Stimulated activated CD4-positive, alpha-beta T cell treated with anti-CD3 and anti-CD28 coated beads, Interleukin-2, amount 100 ng/mL, for 48 hours (primary cell): Measurements from ENCODE around the gene LENEP.

Experiments used
- DNase-seq, 2 donors: peaks; one replicate each; pipeline ENCODE4 v3.0.0-alpha.2; 2020

The LENEP gene

DNA sequence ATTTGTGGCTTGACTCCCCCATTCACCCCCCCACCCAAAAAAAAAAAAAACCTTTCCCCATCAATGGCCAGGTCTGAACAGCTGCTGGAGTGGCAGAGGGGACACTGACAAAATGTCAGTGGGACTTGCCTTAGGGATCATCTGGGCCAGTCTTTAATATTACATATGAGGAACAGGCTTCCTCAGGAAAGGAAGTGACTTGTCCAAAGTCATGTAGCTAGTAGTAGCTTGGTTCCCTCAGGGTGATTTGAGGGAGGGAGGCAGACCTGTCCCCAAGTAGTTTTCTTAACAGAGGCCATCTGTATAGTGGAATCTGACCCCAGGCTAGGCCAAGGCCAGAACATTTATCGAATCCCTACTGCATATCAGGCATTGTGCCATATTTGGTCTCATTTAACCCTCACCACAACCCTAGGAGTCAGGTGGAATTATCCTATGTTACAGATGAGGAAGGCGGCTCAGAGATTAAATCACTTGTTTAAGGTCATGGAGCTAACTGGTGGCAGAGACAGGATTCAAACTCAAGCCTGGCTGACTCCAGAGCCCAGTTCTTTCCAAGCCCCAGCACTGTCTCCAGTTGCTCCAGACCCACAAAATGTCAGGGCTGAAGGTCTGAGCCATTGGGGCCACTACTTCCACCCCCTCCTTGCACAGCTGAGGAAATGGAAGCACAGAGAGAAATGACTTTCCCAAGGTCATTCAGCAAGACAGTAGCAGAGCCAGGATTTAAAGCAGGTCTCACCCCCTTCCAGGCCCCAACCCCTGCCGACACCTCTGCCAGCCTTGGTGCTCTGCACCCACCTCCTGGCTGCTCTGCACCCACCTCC lies 19.6 kb downstream of the LENEP start:
- no peak for DNase-seq

- no peak for DNase-seq
Measured at GRCh38 chr1:155013632-155014031, 20.2 kb downstream of the LENEP start.

DNA sequence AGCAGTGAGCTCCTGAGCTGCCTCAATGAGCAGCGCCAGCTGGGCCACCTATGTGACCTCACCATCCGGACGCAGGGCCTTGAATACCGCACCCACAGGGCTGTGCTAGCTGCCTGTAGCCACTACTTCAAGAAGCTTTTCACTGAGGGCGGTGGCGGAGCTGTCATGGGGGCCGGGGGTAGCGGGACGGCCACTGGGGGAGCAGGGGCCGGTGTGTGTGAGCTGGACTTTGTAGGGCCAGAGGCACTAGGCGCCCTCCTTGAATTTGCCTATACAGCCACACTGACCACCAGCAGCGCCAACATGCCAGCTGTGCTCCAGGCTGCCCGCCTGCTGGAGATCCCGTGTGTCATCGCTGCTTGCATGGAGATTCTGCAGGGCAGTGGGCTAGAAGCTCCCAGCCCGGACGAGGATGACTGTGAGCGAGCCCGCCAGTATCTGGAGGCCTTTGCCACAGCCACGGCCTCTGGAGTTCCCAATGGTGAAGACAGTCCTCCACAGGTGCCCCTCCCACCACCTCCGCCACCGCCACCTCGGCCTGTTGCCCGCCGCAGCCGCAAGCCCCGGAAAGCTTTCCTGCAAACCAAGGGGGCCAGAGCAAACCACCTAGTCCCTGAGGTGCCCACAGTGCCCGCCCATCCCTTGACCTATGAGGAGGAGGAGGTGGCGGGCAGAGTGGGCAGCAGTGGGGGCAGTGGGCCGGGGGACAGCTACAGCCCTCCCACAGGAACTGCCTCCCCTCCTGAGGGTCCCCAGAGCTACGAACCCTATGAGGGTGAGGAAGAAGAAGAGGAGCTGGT lies 21.5 kb downstream of the LENEP start:
- no peak for DNase-seq

- DNase-seq: no peak
Measured at GRCh38 chr1:155015527-155016230, 22.3 kb downstream of the LENEP start.

GRCh38 chr1:155016231-155016831 lies 22.9 kb downstream of the LENEP start:
- DNase-seq: no peak

DNA sequence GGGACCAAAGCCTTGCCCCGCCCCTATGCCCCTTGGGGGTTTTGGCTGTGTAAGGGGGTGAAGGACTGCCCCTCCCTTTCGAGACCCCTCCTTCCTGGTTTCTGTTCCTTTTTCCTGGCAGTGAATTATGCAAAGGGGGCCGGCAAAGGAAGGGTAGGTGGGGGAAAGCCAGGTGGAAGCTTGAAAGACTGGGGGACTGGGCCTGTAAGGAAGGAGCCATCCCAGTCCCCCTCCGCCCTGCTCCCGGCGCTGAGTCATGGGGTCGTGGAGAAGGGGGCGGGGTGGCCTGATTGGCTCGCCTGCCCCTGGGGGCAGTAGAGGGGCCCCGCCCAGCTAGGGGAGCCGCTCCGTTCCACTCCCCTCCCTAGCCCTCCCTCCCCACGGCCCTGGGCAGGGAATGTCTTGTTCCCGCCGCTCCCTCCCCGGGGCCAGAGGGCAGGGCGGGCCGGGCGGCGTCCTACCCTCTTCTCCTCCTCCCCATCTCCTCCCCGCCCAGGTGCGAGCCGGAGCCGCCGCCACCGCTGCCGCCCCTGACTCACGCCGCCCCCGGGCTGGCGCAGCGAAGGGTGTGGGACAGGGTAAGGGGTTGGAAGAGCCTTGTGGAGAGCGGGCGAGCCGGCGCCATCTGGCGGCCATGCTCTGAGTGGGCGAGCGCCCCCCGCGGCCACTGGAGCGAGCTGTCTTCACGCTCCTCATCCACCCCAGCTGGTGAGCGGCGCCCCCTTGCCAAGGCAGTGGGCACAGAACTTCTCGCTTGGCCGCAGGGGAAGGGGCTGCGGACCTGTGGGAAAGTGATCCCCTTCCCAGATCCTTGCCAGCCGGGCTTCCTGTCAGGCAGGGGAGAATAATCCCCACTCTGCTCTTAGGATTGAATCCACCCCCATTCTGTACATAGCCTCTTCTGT lies 23.9 kb downstream of the LENEP start:
- peak; percentile 87 to 92 for DNase-seq

- no peak for DNase-seq
Measured at GRCh38 chr1:155017946-155018316, 24.5 kb downstream of the LENEP start.

- no peak for DNase-seq
Measured at GRCh38 chr1:155018617-155019348, 25.4 kb downstream of the LENEP start.

DNA sequence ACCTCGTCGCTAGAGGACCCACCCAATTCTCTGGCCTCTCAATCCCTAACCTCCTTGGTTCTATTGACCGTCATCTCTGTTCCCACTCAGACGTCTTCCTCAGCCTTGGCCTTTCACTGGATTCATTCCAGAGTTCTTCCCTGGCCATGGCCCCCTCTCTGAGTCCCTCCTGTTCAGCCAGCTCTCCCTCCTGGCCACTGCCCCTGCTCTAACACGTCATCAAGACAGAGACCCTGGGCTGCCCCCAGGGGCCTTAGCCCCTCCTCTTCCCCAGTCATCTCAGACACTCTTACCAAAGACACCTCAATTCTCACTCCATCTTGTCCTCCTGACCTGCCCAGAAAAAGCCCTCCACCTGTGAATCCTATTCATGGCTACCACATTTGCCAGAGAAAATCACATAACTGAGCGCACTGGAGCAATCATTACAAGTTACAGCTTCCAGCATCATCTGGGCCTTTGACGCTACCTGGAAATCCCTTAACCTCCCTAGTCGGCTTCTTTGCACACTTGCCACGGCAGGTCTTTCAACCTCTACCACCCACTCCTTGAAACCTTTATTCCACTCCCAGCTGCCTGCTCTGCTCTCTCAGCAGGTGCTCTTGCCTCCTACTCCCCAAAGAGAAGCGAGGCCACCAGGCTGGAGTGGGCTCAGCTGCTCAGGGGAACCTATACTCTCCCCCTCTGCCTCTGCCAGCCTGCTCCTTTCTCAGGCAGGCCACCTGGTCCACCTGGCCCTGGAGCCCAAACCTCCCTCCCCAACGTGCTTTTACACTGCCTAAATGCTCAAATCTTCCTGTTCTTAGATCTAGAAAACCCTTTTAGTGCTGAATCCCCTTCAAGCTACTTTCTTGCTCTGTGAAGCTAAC lies 26.2 kb downstream of the LENEP start:
- no peak for DNase-seq

GRCh38 chr1:155022136-155022926 lies 28.9 kb downstream of the LENEP start:
- DNase-seq: no peak

DNA sequence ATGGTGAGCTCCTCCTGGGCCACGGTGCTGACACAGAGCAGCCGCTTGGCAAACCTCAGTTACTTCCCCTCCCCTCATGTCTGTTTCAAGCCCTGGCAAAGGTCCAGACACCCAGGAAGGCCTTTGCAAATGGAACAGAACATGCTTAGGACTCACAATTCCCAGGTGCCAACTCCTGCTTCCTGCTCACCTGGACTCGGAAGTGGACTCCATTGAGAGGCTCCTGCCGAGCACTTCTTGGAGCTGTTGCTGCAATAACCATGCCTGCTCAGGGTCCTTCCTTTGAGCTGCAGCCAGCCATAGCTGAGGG lies 29.5 kb downstream of the LENEP start:
- DNase-seq: no peak

DNA sequence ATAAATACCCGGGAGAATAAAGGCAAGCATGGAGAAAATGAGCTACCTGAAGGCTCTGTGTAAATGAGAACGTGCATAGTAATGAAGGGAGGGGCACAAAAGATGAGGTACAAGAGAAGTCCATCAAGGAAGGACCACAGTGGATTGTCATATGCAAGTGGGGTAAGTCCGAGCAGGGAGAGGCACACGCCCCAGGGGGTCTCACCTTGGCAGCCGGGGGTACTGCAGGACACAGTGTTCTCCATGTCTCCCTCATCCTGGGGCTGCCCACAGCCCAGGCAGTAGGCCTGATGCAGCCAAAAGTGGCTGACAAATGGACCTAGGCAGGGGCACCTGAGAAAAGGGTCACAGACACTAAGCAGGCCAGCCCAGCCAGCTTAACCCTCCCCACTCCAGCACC lies 30.2 kb downstream of the LENEP start:
- DNase-seq: no peak

GRCh38 chr1:155024315-155024714 lies 30.9 kb downstream of the LENEP start:
- no peak for DNase-seq

GRCh38 chr1:155026154-155026553 lies 32.8 kb downstream of the LENEP start:
- no peak for DNase-seq

DNA sequence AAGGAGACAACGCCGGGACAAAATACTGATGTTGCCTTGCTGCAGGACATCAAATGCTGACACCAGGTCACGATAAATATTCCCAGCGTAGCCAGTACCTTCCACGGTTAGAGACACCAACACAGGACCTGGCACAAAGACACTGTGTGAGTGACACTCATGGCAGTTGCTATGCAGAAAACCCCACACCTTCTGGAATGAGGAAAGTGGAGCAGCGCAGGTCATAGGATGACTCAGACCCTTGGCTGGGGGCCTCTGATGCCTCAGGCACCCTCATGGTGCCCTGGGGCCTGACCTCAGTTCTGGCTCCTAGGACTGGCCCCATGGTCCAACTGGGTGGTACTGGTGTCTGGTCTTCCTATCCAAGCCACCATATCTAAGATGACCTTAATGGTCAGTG lies 33.2 kb downstream of the LENEP start:
- DNase-seq: no peak

DNA sequence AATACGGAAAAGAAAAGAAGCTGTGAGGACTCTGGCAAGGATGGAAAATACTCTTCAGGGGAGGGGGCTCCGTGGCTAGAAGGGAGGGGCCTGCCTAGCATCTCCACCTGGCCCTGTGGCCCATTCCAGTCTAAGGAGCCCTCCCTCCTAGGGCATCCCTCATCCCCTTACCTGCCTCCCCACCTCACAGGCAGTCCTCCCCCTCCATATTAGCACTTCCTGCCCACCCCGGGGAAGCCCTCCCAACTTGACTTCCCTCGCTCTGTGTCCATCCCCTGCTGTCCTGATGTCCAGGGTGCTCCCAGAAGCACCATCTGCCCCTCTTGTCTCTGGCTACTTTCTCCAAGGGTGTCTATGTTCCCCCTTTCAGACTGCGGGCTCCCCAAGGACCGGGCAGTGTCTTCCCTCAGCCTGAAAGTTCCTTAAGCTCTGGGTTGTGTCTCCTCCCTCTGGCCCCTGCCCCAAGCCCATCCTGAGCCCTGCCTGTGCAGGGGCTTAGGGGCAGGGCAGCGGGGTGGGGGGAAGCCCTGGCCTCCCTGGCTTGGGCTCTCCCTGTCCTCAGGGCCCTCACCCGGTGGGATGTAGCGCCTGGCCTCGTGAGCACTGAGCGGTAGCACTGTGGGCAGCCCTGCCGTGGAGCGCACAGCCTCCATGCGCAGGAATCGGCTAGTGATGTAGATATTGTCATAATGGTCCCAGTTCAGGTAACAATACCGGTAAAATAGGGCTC lies 36.3 kb downstream of the LENEP start:
- no peak for DNase-seq

GRCh38 chr1:155030243-155030795 lies 36.9 kb downstream of the LENEP start:
- no peak for DNase-seq

GRCh38 chr1:155030899-155031298 lies 37.5 kb downstream of the LENEP start:
- DNase-seq: no peak

GRCh38 chr1:155032886-155033285 lies 39.5 kb downstream of the LENEP start:
- DNase-seq: no peak
